ENCODE data around the gene BCAS3.

BCAS3 gene

DNA sequence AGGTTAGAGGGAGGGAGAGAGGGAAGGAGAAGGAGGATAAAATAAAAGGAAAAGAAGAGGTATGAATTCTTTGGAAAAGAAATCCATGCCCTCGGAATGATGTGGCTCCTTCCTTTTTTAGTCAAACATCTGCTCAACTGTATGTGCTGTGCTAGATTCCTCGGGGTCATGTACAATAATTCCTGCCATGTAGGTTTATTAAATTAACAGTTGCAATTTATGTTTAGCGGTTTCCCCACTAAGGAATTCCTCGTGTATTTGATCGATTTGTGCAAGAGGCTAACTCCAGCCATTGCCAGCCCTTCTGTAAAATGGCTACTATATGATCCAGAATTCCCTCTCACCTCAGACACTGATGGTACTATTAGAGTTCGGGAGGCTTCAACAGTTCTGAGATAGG is 639.0 kb downstream of the BCAS3 start:
- DNase-seq (ENCODE audit: low read depth in 2 of 2): no peak

GRCh38 chr17:61317779-61318178 is 640.1 kb downstream of the BCAS3 start:
- no peak for DNase-seq (ENCODE audit: low read depth in 2 of 2)

DNA sequence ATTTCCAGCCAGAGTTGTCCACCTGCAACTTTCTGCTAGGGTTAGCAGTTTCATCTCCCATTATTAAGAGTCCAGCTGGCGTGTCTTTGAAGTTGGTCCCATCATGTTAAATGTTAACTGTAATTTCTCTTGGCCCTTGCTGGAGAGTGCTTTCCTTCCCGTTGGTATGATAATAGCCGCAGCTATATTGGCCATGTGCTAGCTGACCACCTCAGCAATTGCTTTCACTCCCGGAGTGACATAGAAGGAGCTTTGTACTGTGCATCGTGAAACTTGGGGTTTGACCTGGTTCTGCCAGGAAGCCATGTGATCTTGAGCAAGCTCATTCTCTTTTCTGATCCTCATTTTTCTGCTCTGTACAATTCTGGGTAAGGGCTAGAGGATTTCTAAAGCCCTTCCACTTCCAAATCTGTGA is 641.0 kb downstream of the BCAS3 start:
- no peak for DNase-seq (ENCODE audit: low read depth in 2 of 2)

- no peak for DNase-seq (ENCODE audit: low read depth in 2 of 2)
Observed at GRCh38 chr17:61321344-61321743, 643.7 kb downstream of the BCAS3 start.

GRCh38 chr17:61322325-61323002 is 644.8 kb downstream of the BCAS3 start:
- DNase-seq (ENCODE audit: low read depth in 2 of 2): no peak

DNA sequence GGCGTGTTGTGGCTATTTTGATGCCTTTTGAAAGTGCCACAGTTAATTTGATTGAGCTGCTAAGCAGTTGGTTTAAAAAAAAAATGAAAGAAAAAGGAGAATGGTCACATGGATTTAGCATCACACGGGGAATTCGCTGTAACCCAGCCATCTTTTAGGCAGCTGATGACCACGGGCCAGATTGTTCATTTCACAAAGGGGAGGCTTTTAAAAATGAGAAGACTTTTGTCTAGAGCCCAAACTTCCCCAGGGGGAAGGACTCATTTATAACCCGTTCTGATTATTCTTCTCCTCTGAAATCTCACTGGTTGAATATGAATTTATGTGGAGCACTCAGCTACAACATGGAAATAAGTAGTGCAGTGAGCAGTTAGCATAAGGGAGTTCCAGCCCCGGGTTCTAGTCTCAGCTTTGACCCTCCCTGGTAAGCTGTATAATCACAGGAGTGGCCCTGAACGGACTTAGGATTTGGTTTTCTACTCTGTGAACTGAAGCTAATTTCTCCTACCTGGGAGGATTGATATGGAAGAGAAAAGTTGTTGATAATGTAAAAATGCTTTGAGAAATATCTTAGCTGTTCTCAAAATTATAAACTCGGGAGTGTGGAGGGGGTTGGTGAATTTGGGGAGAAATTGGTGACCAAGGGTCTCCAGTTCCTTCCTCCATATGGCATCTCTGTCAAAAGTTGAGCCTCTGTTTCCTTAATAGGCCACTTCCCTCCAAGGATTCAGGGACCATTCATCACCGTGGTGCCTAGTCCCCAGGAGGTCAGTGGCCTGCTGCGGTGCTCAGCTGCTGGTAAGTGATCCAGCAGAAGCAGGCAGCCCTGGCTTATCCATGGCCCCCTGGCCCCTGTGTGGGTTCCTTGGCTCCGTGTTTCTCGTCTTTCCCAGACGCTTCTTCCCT is 645.6 kb downstream of the BCAS3 start:
- no peak for DNase-seq (ENCODE audit: low read depth in 2 of 2)

DNA sequence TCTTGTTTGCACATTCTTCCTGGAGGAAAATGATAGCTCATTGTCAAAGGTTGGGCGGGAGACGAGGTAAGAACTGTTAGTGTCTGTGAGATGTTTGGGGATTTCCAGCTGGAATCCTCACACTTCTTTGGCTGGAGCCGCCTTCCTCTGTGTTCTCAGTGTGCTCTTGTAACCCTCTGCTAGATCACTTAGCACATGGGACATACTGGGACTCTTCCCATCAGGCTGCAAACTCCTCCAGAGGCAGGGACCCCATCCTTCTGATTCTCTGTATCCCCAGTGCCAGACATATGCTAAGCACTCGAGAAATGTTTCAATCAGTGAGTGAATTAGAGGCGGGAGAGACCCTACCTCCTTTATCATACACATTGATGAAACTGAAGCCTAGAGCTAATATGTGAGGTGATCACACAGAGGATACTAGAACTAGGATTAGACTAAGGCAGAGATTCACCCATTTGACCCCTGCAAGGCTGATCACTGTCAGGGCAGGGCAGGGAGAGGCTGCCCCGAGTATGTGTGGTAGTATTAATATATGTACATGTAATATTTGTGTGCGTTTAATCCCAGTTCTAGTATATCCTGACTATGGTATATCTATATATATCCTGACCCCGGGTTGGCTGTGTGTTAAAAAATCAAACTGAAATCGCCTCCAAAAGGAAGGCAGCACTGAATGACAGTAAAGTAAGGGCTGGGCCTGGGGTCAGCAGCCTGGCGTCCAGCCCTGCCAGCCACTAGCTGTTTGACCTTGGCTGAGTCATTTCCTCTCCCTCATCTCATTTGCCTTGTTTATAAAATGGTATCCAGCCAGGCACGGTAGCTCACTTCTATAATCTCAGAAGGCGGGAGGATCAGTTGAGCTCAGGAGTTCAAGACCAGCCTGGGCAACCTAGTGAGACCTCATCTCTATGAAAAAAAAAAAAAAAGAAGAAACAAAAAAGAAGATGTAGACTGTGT is 646.5 kb downstream of the BCAS3 start:
- no peak for DNase-seq (ENCODE audit: low read depth in 2 of 2)

DNA sequence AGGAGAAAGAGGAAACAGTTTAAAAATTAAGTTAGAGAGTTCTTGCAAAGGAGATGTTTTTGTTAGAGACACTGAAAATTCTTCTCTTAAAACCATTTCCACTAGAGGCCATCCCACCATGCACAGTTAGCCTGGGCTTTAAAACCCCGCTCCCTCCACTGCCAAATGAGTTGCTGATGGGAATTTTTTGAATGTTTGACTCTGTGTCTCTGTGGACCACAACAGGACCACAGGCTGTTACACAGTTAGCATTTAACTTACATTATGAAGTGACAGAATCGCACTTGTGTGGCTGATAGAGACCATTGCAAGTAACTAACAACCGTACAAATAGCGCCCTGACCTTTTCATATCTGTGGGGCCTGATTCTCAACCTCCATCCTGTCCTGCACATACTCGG is 647.3 kb downstream of the BCAS3 start:
- DNase-seq (ENCODE audit: low read depth in 2 of 2): no peak

DNA sequence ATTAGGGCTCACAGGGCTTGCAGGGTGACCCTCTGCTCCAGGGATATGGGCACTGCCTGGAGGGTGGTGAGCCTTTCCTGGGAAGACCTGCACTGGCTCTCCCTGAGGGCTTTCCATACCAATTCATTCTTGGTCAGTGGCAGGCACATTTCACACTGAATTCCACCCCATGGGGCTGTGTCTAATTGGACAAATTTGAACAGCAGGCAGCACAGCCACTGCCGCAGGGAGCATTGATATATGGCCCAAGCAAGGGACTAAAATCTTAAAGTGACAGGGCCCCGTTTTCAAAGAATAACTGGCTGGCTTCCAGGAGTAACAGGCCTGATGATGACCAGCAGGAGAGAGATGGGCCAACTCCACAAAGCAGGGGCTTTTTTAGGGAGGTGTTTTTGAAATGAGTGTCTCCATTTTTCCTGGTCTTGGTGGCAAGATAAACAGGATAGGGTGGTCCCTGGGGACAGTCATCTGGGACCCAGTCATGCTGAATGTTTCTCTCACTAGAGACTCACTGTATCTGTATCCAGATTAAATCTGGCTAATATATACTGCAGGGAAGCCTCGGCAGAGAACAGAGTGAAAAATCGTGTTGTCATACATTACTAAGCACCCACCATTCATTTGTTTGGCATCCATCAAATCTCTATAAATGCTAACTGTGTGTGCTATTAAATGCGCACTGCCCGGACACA is 647.9 kb downstream of the BCAS3 start:
- DNase-seq (ENCODE audit: low read depth in 2 of 2): no peak

GRCh38 chr17:61326330-61326729 is 648.7 kb downstream of the BCAS3 start:
- DNase-seq (ENCODE audit: low read depth in 2 of 2): no peak

DNA sequence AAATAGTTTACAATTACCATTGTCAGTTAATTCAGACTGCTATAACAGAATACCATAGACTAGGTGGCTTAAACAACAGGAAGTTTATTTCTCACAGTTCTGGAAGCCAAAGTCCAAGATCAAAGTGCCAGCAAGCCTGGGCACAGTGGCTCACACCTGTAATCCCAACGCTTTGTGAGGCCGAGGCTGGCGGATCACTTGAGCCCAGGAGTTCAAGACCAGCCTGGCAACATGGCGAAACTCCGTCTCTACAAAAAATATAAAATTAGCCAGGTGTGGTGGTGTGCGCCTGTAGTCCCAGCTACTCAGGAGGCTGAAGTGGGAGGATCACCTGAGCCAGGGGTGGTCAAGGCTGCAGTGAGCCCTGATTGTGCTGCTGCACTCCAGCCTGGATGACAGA is 650.7 kb downstream of the BCAS3 start:
- no peak for DNase-seq (ENCODE audit: low read depth in 2 of 2)

- DNase-seq (ENCODE audit: low read depth in 2 of 2): no peak
Observed at GRCh38 chr17:61330174-61331150, 652.8 kb downstream of the BCAS3 start.

DNA sequence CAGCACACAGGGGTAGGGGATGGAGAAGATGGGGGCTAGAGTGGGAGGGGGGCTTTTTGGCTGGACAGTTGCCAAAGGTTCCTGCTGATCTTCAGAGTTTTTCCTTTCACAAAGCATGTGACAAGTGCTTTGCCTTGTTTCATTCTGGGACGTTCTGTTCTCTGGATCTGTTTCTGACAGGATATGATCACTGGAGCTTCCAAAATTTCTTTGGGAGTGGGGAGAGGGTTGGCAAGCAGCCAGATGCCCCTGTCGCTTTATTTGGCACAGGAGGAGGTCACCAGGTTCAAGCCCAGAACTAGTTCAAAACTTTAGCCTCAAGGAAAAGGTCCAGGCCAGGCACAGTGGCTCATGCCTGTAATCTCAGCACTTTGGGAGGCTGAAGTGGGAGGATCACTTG is 653.5 kb downstream of the BCAS3 start:
- DNase-seq (ENCODE audit: low read depth in 2 of 2): no peak

- no peak for DNase-seq (ENCODE audit: low read depth in 2 of 2)
Observed at GRCh38 chr17:61331886-61332285, 654.2 kb downstream of the BCAS3 start.

GRCh38 chr17:61333136-61333535 is 655.5 kb downstream of the BCAS3 start:
- no peak for DNase-seq (ENCODE audit: low read depth in 2 of 2)

- no peak for DNase-seq (ENCODE audit: low read depth in 2 of 2)
Observed at GRCh38 chr17:61334673-61335072, 657.0 kb downstream of the BCAS3 start.

DNA sequence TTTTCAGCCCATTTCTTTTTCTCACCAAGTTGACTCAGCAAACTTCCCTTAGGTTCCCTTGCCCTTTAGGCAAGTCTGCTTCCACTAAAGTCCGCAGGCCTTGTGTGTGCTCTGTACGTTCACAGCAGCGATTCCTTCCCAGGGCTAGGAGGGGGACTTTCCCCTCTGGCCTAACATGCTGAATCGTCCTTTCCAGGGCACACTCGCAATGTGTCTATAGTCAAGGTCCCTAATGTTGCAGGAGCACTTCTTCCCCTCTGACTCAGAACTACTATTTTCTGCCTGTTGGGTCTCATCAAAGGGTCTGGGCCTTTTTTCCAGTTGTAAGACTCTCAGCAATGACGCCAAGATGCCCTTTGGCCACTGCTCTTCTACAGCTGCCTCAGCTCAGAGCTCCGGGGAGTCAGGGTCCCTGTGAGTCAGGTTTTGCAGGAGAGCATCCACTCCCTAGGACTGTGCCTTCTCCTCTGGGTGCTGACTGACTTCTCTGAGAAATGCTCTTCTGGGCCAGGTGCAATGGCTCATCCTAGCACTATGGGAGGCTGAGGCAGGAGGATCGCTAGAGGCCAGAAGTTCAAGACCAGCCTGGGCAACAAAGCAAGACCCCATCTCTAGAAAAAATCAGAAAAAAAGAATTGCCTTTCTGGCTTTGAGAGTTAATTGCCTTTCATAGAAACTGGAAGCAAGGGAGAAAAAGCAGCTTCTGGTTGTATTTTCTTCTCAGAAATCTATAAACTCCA is 657.6 kb downstream of the BCAS3 start:
- no peak for DNase-seq (ENCODE audit: low read depth in 2 of 2)

GRCh38 chr17:61335845-61336655 is 658.4 kb downstream of the BCAS3 start:
- DNase-seq (ENCODE audit: low read depth in 2 of 2): no peak

DNA sequence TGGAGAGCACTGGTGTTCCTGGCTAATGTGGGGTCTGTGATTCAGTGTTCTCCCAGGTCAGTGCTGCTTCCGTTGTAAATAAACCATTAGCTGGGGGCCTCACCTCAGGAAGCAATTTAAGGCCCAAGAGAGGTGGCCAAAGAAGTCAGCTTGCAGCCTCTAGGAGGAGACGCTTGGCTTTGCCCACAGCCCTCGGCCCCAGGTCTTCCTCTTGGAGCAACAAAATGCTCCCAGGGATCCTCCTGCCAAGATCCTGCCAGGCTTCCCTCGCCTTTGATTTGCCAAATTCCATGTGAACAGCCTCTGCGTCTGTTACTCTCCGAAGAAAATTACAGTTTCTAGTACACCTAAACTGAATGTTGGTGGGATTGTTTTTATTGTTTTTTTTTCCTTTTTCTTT is 659.6 kb downstream of the BCAS3 start:
- DNase-seq (ENCODE audit: low read depth in 2 of 2): no peak
